GM18526 (cell line): ENCODE results near the gene MBD3L2B.
"Not testable (repeated sequence)": the region's sequence is repeated elsewhere in the genome, so short reads cannot be mapped to it uniquely, and the experiment has no call there.

Experiments
- POLR2A ChIP-seq: IDR thresholded peaks from 3 replicates; pipeline ENCODE4 v1.6.1; 2011; ENCODE audit not compliant: insufficient read length; ENCODE audit errors: extremely low read depth

MBD3L2B gene

DNA sequence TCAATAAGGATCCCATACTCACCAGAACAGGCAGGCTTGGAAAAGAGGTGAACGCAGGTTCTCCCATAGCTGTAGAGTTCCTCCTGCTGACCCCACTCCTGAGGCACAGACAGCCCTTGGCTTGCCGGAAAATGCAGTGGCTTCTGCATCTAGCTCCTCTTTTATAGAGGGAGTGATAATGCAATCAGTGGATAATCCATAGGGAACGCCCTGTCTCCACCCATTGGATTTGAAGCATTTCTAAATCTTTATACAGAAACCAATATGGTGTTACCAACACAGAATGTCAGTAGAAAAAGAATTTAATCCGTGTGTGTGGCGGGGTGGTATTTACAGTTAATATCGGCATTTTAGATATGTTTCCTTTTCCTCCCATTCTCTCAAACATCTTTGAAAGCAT, at the start of gene MBD3L2B:
Gene MBD3L2B (minus strand): TSS at position 101 of the 400 bp plus-strand sequence. CDS start 34 bp downstream, at position 67.
- TF ChIP-seq POLR2A, result not testable (repeated sequence)

DNA sequence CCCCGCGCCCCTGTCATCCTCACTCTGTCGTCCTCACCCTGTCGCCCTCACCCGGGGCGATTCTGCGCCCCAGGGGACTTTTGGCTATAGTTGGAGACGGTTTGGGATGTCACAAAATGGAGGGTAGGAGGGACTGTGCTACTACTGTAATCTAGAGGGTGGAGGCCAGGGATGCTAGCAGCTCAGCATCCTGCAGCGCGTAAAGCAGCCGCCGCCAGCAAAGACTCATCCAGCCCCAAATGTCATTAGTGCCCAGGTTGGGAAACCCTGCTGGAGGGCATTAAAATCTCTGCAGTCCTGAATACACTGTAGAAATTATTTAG, 48.6 kb upstream of the MBD3L2B start:
- no peak for TF ChIP-seq POLR2A

DNA sequence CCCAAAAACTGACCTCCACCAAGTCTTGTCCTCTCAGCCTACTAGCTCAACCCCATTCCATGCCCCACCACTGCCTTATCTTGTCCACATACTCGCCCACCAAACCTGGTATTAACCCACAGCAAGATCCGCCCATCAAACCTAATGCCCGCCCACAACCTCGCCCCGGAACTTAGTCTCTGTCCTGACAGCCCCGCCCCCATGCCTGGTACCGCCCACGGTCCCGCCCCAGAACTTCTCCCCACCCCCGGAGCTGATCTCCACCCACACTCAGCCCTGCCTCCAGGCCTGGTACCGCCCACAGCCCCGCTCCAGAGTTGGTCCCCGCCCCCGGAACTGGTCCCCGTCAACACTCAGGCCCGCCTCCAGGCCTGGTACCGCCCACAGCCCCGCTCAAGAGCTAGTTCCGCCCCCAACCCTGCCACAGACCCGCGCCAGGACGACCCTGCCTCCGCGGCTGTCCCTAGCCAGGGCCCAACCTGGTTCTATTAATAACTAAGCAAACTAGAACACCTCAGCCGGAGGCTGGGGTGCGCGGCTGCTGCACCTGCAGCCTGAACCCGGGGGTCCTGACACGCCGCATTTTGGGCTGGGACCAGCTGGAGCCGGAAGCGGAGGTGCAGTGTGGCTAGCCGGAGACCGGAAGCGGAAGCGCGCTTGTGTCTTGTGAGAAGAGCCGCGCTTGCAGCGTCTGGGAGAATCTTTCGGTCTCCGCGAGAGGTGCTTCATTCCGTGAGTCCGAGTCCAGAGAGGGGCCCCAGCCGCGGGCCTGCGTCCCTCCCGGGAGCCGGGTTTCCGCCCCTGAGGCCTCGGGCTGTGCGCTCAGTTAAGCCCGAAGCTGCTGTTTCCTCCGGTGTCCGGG, 48.0 kb upstream of the MBD3L2B start, which contains the start of gene ZNF557:
Gene ZNF557 (plus strand): TSS at position 662 of the 862 bp plus-strand sequence. CDS start 5,372 bp downstream, outside the sequence.
- TF ChIP-seq POLR2A, result peak; percentile 86

DNA sequence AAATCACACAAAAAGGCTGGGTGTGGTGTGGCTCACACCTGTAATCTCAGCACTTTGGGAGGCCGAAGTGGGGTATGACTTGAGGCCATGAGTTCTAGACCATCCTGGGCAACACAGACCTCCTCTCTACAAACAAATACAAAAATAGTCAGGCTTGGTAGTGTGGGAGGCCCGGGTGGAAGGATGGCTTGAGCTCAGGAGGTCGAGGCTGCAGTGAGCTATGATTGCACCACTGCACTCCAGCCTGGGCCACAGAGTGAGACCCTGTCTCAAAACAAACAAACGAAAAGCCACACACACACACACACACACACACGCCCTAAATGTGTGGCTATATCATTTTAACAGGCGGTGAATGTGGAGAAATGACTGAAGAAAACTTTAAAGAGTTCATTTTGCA, 47.4 kb upstream of the MBD3L2B start:
- TF ChIP-seq POLR2A, result no peak

DNA sequence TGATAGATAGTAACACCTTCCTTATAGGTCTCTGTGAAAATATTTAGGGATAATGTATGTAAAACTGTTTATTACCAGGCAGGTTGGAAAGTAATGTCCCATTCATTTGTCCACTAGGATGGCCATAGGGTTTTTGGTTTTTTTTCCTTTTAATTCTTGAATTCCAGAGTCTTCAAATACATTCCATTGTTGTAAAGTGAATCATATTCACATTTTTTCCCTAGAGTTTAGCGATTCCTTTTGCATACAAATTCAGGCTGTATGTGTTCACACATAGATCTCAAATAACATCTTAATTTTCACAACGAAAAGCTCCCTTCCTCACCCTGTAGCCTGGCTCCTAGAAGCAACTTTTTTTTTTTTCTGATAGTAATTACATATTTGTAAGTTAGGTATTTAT, 46.5 kb upstream of the MBD3L2B start:
- no peak for TF ChIP-seq POLR2A

DNA sequence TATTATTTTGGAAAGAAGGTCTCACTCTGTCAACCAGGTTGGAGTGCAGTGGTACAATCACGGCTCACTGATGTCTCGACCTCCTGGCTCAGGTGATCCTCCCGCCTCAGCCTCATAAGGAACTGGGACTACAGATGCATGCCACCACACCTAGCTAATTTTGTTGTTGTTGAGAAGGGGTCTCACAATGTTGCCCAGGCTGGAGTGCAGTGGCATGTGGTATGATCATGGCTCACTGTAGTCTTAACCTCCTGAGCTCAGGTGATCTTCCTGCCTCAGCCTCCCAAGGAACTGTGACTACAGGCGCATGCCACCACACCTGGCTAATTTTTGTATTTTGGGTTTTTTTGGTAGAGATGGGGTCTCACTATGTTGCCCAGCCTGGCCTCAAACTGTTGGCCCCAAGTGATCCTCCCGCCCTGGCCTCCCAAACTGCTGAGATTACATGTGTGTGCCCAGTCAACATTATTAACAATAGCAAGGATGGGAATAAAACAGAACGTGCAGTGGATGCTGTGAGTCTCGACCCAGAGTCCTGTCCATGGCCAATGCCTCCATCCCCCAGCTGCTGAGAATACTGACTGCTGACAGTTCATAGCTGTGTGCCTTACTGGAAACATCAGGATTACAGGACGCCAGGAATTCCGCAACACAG, 42.7 kb upstream of the MBD3L2B start:
- TF ChIP-seq POLR2A, result no peak

DNA sequence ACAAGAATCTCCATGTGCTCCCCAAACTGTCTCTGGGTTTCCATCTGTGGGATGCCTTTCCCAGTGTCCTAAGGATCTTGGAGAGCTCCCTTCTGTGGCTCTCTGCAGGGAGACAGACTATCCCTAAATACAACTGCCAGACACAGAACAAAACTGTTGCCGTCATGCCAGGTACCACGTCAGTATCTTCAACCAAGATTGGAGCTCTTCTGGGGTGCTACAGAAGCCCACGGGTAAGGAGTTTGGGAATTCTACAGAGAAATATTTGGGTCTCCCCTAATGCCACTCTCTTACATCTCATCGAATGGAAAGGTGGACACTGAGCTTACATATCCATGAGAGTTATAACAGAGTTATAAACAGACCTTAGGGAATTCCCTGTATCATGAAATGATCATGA, 42.1 kb upstream of the MBD3L2B start:
- no peak for TF ChIP-seq POLR2A

DNA sequence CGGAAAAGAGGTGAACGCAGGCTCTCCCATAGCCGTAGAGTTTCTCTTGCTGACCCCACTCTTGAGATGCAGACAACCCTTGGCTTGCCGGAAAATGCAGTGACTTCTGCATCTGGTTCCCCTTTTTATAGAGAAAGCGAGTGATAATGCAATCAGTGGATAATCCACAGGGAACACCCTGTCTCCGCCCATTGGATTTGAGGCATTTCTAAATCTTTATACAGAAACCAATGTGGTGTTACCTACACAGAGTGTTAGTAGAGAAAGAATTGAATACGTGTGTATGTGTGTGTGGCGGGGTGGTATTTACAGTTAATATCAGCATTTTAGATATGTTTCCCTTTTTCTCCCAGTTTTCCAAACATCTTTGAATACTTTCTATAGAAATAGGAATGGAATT, 37.3 kb upstream of the MBD3L2B start, which contains the start of gene MBD3L3:
Gene MBD3L3 (minus strand): TSS at position 101 of the 400 bp plus-strand sequence. CDS start 71 bp downstream, at position 30.
- not testable (repeated sequence) for TF ChIP-seq POLR2A

DNA sequence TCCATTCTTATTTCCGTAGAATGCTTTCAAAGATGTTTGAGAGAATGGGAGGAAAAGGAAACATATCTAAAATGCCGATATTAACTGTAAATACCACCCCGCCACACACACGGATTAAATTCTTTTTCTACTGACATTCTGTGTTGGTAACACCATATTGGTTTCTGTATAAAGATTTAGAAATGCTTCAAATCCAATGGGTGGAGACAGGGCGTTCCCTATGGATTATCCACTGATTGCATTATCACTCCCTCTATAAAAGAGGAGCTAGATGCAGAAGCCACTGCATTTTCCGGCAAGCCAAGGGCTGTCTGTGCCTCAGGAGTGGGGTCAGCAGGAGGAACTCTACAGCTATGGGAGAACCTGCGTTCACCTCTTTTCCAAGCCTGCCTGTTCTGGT, 27.8 kb upstream of the MBD3L2B start, which contains the start of gene MBD3L2:
Gene MBD3L2 (plus strand): TSS at position 301 of the 400 bp plus-strand sequence. CDS start 53 bp downstream, at position 354.
- TF ChIP-seq POLR2A, result not testable (repeated sequence)

DNA sequence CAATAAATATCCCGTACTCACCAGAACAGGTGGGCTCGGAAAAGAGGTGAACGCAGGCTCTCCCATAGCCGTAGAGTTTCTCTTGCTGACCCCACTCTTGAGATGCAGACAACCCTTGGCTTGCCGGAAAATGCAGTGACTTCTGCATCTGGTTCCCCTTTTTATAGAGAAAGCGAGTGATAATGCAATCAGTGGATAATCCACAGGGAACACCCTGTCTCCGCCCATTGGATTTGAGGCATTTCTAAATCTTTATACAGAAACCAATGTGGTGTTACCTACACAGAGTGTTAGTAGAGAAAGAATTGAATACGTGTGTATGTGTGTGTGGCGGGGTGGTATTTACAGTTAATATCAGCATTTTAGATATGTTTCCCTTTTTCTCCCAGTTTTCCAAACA, 18.8 kb upstream of the MBD3L2B start, which contains the start of gene MBD3L4:
Gene MBD3L4 (minus strand): TSS at position 101 of the 400 bp plus-strand sequence. CDS start 35 bp downstream, at position 66.
- not testable (repeated sequence) for TF ChIP-seq POLR2A

DNA sequence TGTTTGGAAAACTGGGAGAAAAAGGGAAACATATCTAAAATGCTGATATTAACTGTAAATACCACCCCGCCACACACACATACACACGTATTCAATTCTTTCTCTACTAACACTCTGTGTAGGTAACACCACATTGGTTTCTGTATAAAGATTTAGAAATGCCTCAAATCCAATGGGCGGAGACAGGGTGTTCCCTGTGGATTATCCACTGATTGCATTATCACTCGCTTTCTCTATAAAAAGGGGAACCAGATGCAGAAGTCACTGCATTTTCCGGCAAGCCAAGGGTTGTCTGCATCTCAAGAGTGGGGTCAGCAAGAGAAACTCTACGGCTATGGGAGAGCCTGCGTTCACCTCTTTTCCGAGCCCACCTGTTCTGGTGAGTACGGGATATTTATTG, 9.0 kb upstream of the MBD3L2B start, which contains the start of gene MBD3L5:
Gene MBD3L5 (plus strand): TSS at position 301 of the 400 bp plus-strand sequence. CDS start 34 bp downstream, at position 335.
- TF ChIP-seq POLR2A, result not testable (repeated sequence)

DNA sequence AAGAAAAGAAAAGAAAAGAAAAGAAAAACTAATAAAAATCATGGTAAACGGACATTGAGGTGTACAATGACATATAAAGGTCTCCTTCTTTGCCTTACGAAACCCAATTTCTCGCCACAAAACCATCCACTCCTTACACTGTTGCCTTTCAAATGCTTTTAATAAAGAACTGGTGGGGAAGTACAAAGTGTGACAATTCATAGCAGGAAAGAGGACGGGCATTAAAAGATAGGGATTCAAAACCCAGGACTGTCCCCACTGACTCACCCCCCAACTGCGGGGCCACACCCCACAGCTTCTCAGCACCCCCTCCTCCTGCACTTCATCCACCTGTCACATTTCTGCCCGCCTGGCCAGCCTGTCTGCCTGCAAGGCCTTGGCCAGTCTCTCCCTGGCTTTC, 2.4 kb downstream of the MBD3L2B start:
- no peak for TF ChIP-seq POLR2A

DNA sequence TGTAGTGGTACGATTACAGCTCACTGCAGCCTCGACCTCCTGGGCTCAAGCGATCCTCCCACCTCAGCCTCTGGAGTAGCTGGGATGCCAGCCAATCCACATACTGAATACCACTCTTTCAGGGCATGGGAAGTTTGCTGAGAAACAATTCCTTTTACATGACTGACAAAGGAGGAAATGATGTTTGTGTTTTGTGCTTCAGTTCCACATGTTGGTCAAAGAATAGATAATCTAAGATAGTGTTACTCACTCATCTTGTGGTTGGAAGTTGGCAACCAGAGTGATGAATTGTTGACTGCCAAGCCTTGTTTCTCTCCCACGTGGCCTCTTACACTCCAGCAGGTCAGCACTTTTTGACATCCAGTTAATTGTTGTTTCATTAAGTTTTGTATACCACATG, 7.6 kb downstream of the MBD3L2B start:
- TF ChIP-seq POLR2A, result no peak

DNA sequence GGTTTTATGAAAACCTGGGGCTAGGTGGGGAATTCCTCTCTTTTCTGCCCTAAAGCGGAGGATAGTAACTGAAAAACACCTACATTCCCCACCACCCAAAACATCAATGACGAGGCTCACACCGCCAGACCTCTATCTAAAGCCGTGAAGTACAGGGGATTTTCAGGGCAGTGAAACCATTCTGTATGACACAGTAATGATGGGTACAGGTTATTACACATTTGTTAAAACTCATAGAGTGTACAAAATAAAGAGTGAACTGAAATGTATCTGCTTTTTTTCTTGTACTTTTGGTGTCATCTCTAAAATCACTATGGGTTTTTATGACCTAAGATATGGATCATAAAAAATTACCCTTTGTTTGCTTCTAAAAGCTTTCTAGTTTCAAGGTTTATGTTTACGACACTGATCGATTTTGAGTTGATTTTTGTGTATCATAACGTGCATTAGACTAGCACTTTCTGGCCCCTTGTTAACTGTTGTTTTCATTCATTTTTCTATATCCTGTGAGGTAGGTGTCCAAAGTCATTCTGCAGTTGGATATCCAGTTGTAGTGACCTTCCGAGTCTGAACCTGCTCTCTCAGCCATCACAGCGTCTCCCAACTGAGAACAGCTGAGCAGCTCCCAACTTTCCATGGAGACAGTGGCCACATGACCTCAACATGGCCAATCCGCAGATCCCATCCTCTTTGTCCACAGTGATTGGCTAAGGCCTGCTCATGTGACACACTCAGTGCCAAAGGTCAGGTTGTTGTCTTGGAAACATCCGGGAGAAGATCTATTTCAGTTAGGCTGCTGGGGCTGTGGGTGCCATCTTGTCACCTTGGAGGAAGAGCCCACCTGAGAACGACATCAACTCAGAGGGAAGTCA, 10.3 kb downstream of the MBD3L2B start:
- TF ChIP-seq POLR2A, result no peak

DNA sequence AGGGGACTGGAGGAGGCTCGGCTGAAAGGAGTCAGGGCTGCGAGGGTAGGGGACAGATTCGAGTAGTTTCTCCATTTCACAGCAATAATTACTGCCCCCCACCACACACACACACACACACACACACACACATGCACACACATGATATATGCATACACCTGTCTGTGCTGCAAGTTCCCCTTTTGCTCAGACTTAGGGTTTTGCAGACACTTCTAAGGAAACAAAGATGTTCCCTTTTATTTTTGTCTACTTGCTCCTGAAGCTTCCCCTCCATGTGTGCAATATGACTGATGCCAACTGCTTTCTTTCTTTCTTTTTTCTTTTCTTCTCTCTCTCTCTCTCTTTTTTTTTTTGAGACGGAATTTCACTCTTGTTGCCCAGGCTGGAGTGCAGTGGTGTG, 13.4 kb downstream of the MBD3L2B start:
- TF ChIP-seq POLR2A, result no peak
